HCT116 (cell line): ENCODE results near the gene KIRREL1.

Experiments used
- ATF3 ChIP-seq: IDR thresholded peaks from 2 replicates; pipeline ENCODE4 v1.6.1; 2012
- CTCF ChIP-seq, 3 experiments: fragments of 200-600 bp in 1 of 3; sonication (generic) in 1 of 3; IDR thresholded peaks in 2 of 3; conservative IDR thresholded peaks in 1 of 3; 2 replicates each; pipeline ENCODE4 v1.5.1; 2012 to 2017; ENCODE audit warnings: low read depth in 2 of 3, low read length in 2 of 3, antibody characterized with exemption in 1 of 3, borderline replicate concordance in 1 of 3, control low read depth in 1 of 3, mild to moderate bottlenecking in 1 of 3, mixed read lengths in 1 of 3, mixed run types in 1 of 3, moderate library complexity in 1 of 3; ENCODE audit not compliant: insufficient read depth in 1 of 3
- EZH2 ChIP-seq: fragments of 200-600 bp; sonication (generic); IDR thresholded peaks from 2 replicates; pipeline ENCODE4 v1.6.1; 2017; ENCODE audit warnings: antibody characterized with exemption, mixed run types
- FOSL1 ChIP-seq: IDR thresholded peaks from 2 replicates; pipeline ENCODE4 v1.6.1; 2012; ENCODE audit warnings: low read depth
- MAX ChIP-seq: IDR thresholded peaks from 2 replicates; pipeline ENCODE4 v1.6.1; 2012
- POLR2A ChIP-seq: IDR thresholded peaks from 2 replicates; pipeline ENCODE4 v1.7.0; 2011; ENCODE audit warnings: borderline replicate concordance; ENCODE audit not compliant: insufficient read depth, insufficient read length; ENCODE audit errors: extremely low read depth
- REST ChIP-seq: IDR thresholded peaks from 2 replicates; pipeline ENCODE4 v1.6.1; 2012; ENCODE audit warnings: low read depth
- SIN3A ChIP-seq: IDR thresholded peaks from 2 replicates; pipeline ENCODE4 v1.6.1; 2012; ENCODE audit warnings: low read depth
- ZNF274 ChIP-seq: fragments of 200-500 bp; sonication (Bioruptor generic); IDR thresholded peaks from 2 replicates; pipeline ENCODE4 v1.6.1; 2014; ENCODE audit warnings: mild to moderate bottlenecking, low read depth, low read length, inconsistent platforms

- no peak for TF ChIP-seq POLR2A
- no peak for TF ChIP-seq EZH2
- TF ChIP-seq CTCF (IDR thresholded peaks at IDR 0.05 in 2 of 3, conservative IDR thresholded peaks at IDR 0.05 in 1 of 3; ENCODE audit: borderline replicate concordance in 1 of 3, insufficient read depth in 1 of 3, low read depth in 2 of 3, low read length in 2 of 3): no peak
- TF ChIP-seq REST: no peak
- TF ChIP-seq ATF3: no peak
- no peak for TF ChIP-seq FOSL1
- no peak for TF ChIP-seq SIN3A
- TF ChIP-seq ZNF274: no peak
- TF ChIP-seq MAX: no peak
Measured at GRCh38 chr1:157955857-157956256, 37.6 kb upstream of the KIRREL1 start.
